Endothelial cell of umbilical vein (primary cell): ENCODE results near the gene PPP4C. TPM values are rescaled to one million over a fixed set of nuclear protein-coding genes. Genes with fewer than 3 reads are reported as not detected.

Experiments
- BruUV-seq: library from RNA; stranded (reverse); fragments of 400-500 nt; replicated peaks from 2 replicates; lab custom pipeline; 2021; lab: Mats Ljungman, UMichigan
- CTCF ChIA-PET: fragments of 300-600, 350-600 bp; sonication (Branson Sonifier 250); formaldehyde crosslinking; loops from one replicate; lab custom pipeline; 2021; ENCODE audit warnings: antibody characterized with exemption, inconsistent platforms; lab: Charles Lee
- POLR2A ChIA-PET: fragments of 300-600, 350-600 bp; sonication (Branson Sonifier 250); formaldehyde crosslinking; loops from one replicate; lab custom pipeline; 2021; ENCODE audit warnings: antibody characterized with exemption, inconsistent platforms; lab: Charles Lee
- DNase-seq: peaks from one replicate; pipeline ENCODE4 v3.0.0-alpha.2; 2011; ENCODE audit warnings: low read depth, low spot score
- FAIRE-seq: peaks from 2 replicates; lab custom pipeline; 2011; peaks lifted over from hg19 to GRCh38; lab: Jason Lieb, UNC
- H2AFZ ChIP-seq: 2 replicates; pipeline ENCODE4 v1.6.0; 2012; ENCODE audit warnings: low read depth, low read length, control low read depth, inconsistent platforms
- H3K27ac ChIP-seq: 2 replicates; pipeline ENCODE4 v1.5.1; 2011; ENCODE audit warnings: low read depth, mild to moderate bottlenecking, control low read depth, low read length, moderate library complexity; ENCODE audit not compliant: insufficient read depth
- H3K27me3 ChIP-seq, 2 experiments: 2 replicates each; pipeline versions ENCODE4 v1.6.0 to v1.6.1; 2011; ENCODE audit warnings: low read length in 2 of 2, mixed read lengths in 1 of 2; ENCODE audit not compliant: control insufficient read depth in 2 of 2, insufficient read depth in 2 of 2
- H3K36me3 ChIP-seq, 2 experiments: 2 replicates in 1 of 2; 3 replicates in 1 of 2; pipeline ENCODE4 v1.5.1; 2011; ENCODE audit warnings: low read length in 2 of 2, mild to moderate bottlenecking in 1 of 2, moderate library complexity in 1 of 2; ENCODE audit not compliant: control insufficient read depth in 2 of 2, insufficient read depth in 2 of 2; ENCODE audit errors: extremely low read depth in 1 of 2
- H3K4me1 ChIP-seq: 3 replicates; pipeline ENCODE4 v1.5.1; 2011; ENCODE audit warnings: mild to moderate bottlenecking, low read length; ENCODE audit not compliant: control insufficient read depth, insufficient read depth; ENCODE audit errors: extremely low read depth
- H3K4me2 ChIP-seq: 2 replicates; pipeline ENCODE4 v1.6.1; 2011; ENCODE audit warnings: low read length, control low read depth, mixed read lengths; ENCODE audit not compliant: insufficient read depth
- H3K4me3 ChIP-seq, 3 experiments: fragments of 200-600 bp in 1 of 3; sonication (generic), shearing (Covaris generic) in 1 of 3; replicated peaks in 1 of 3; 2 replicates each; pipeline ENCODE4 v1.5.1; 2011 to 2016; ENCODE audit warnings: control low read depth in 3 of 3, low read length in 3 of 3, mild to moderate bottlenecking in 2 of 3, inconsistent platforms in 1 of 3, low read depth in 1 of 3, moderate library complexity in 1 of 3; ENCODE audit not compliant: insufficient read depth in 1 of 3
- H3K79me2 ChIP-seq: 2 replicates; pipeline ENCODE4 v1.6.0; 2012; ENCODE audit warnings: low read length, inconsistent platforms; ENCODE audit not compliant: control insufficient read depth, insufficient read depth
- H3K9ac ChIP-seq: replicated peaks from 2 replicates; pipeline ENCODE3; 2011; ENCODE audit warnings: low read length, control low read depth; ENCODE audit not compliant: insufficient read depth; ENCODE audit errors: extremely low read depth
- H3K9me1 ChIP-seq: replicated peaks from 3 replicates; pipeline ENCODE4 v1.6.0; 2011; ENCODE audit warnings: mild to moderate bottlenecking, low read length; ENCODE audit not compliant: control insufficient read depth, insufficient read depth; ENCODE audit errors: extremely low read depth
- H3K9me3 ChIP-seq: replicated peaks from 2 replicates; pipeline ENCODE4 v1.5.1; 2012; ENCODE audit warnings: low read length, inconsistent platforms; ENCODE audit not compliant: control insufficient read depth, insufficient read depth
- H4K20me1 ChIP-seq: replicated peaks from 2 replicates; pipeline ENCODE3; 2011; ENCODE audit warnings: mild to moderate bottlenecking, low read length; ENCODE audit not compliant: control insufficient read depth, insufficient read depth; ENCODE audit errors: extremely low read depth
- CTCF ChIP-seq, 2 donors: IDR thresholded peaks; 1 replicate in 1 of 2; 2 replicates in 1 of 2; pipeline ENCODE4 v1.5.1; 2011; ENCODE audit warnings: low read length in 2 of 2, mild to moderate bottlenecking in 2 of 2, moderate library complexity in 2 of 2, control low read depth in 1 of 2, inconsistent platforms in 1 of 2, low read depth in 1 of 2; ENCODE audit not compliant: insufficient read depth in 1 of 2; ENCODE audit errors: extremely low read depth in 1 of 2
- EZH2 ChIP-seq: IDR thresholded peaks from 2 replicates; pipeline ENCODE4 v1.6.1; 2012; ENCODE audit warnings: borderline replicate concordance, low read depth, mild to moderate bottlenecking, moderate library complexity, low read length, inconsistent platforms; ENCODE audit not compliant: severe bottlenecking
- FOS ChIP-seq: IDR thresholded peaks from 2 replicates; pipeline ENCODE4 v1.6.1; 2011; ENCODE audit warnings: mild to moderate bottlenecking, low read length, moderate library complexity, borderline replicate concordance; ENCODE audit not compliant: insufficient read depth
- GATA2 ChIP-seq: IDR thresholded peaks from 2 replicates; pipeline ENCODE4 v1.7.0; 2011; ENCODE audit warnings: low read depth, mild to moderate bottlenecking, moderate library complexity, mixed read lengths, low read length; ENCODE audit not compliant: insufficient read length, insufficient read depth
- JUN ChIP-seq: IDR thresholded peaks from 2 replicates; pipeline ENCODE4 v1.6.1; 2011; ENCODE audit warnings: borderline replicate concordance, low read depth; ENCODE audit not compliant: insufficient read length, insufficient read depth
- MYC ChIP-seq: IDR thresholded peaks from one replicate; pipeline ENCODE4 v1.6.1; 2011; ENCODE audit warnings: mild to moderate bottlenecking, low read depth, low read length
- POLR2A ChIP-seq: IDR thresholded peaks from 2 replicates; pipeline ENCODE4 v1.6.1; 2012; ENCODE audit warnings: low read depth, mild to moderate bottlenecking, control low read depth, low read length
- POLR2AphosphoS5 ChIP-seq: IDR thresholded peaks from 2 replicates; pipeline ENCODE4 v1.6.1; 2012; ENCODE audit warnings: low read depth, mild to moderate bottlenecking, control low read depth, low read length, moderate library complexity; ENCODE audit not compliant: insufficient read depth
- dilution Hi-C: fragments of 300-500 bp; cut with MboI; formaldehyde crosslinking; loops from one replicate; pipeline ENCODE4 v1.15.0; 2019; ENCODE audit warnings: low sequenced_read_pairs; ENCODE audit not compliant: extremely low pct_ligation_motif_present
- intact Hi-C: fragments of 100-400 bp; cut with micrococcal nuclease; formaldehyde crosslinking; loops from one replicate; pipeline ENCODE4 v1.10.0; 2022
- polyA plus RNA-seq, 4 experiments: library from polyadenylated mRNA; depleted of rRNA in 3 of 4; stranded (reverse) in 3 of 4; unstranded in 1 of 4; fragments of >200 nt; gene quantifications; 2 replicates each; pipeline versions ENCODE4 v1.2.1 to v1.2.3, GENCODE V29; 2011 to 2012; ENCODE audit warnings: missing spikeins in 1 of 4
- total RNA-seq: library from RNA; stranded (reverse); gene quantifications from 2 replicates; pipeline ENCODE4 v1.2.3, GENCODE V29; 2021
- TF ChIP-seq, protein P1 (sequence below): IDR thresholded peaks from 2 replicates; pipeline ENCODE4 v1.6.1; 2011; ENCODE audit not compliant: insufficient read depth, insufficient read length

The PPP4C gene
- total and polyA plus RNA-seq, 2 donors (not counting 3 experiments of a cell fraction or from before 2014, with no cell fraction given): 167 to 327 TPM

GRCh38 chr16:30110661-30111060 is 34.9 kb downstream of the PPP4C start:
- no peak overlapping the region for H3K27ac ChIP-seq
- dilution Hi-C loops (no loop called here), intact Hi-C loops (no loop called here)
- BruUV-seq: no TSS peak
- no peaks in the 10 kb centered on the region for H4K20me1 ChIP-seq
- no peaks in the 10 kb centered on the region for H3K9me1 ChIP-seq
- H3K4me2 ChIP-seq: no peak overlapping the region
- no peak overlapping the region for H2AFZ ChIP-seq
- H3K79me2 ChIP-seq: no peaks in the 10 kb centered on the region
- no peaks in the 10 kb centered on the region for H3K4me1 ChIP-seq
- CTCF ChIA-PET: interaction anchor here (0.8 to 6.2 kb wide), 2 partner anchors 18 to 307 kb away, joined by 3 to 52 read pairs; partner anchors contain the start of gene TBX6
- H3K9me3 ChIP-seq: no peaks in the 10 kb centered on the region
- peaks cover 7 to 40% of the 10 kb centered on the region in 2 experiments for H3K36me3 ChIP-seq
- no peak overlapping the region for H3K4me3 ChIP-seq
- TF ChIP-seq MYC (no peak), CTCF (IDR thresholded peaks at IDR 0.05; ENCODE audit: extremely low read depth in 1 of 2, insufficient read depth in 1 of 2, low read depth in 1 of 2, low read length in 2 of 2) (no peak), JUN (no peak), POLR2AphosphoS5 (no peak), EZH2 (no peak), FOS (no peak), GATA2 (no peak), POLR2A (no peak)
- TF ChIP-seq, protein P1, sequence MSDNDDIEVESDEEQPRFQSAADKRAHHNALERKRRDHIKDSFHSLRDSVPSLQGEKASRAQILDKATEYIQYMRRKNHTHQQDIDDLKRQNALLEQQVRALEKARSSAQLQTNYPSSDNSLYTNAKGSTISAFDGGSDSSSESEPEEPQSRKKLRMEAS: no peak
- no peak for DNase-seq
- POLR2A ChIA-PET: interaction anchor here (0.6 to 0.7 kb wide), 2 partner anchors 14 to 408 kb away, joined by 7 to 8 read pairs; no protein-coding TSS in a partner anchor
- peak; percentile 8 for FAIRE-seq
- no peaks in the 10 kb centered on the region for H3K27me3 ChIP-seq
- H3K9ac ChIP-seq: no peak overlapping the region
